Astrocyte (in vitro differentiated cells and primary cell): ENCODE data around the gene LRRC3. TPM values are rescaled to one million over a fixed set of nuclear protein-coding genes. Genes with fewer than 3 reads are reported as not detected.

Source experiments
- DNase-seq: peaks from one replicate; pipeline ENCODE4 v3.0.0-alpha.2; 2010; ENCODE audit warnings: low read depth
- FAIRE-seq: peaks from 2 replicates; lab custom pipeline; 2011; peaks lifted over from hg19 to GRCh38; lab: Jason Lieb, UNC
- H2AFZ ChIP-seq: 2 replicates; pipeline ENCODE4 v1.6.0; 2012; ENCODE audit warnings: low read depth, low read length, inconsistent platforms
- H3K27ac ChIP-seq: 2 replicates; pipeline ENCODE4 v1.5.1; 2011; ENCODE audit warnings: low read depth, low read length, inconsistent platforms
- H3K27me3 ChIP-seq: 2 replicates; pipeline ENCODE4 v1.6.0; 2011; ENCODE audit warnings: low read length, inconsistent platforms; ENCODE audit not compliant: insufficient read depth
- H3K36me3 ChIP-seq: 2 replicates; pipeline ENCODE4 v1.5.1; 2011; ENCODE audit warnings: low read length, inconsistent platforms; ENCODE audit not compliant: insufficient read depth
- H3K4me1 ChIP-seq: 2 replicates; pipeline ENCODE4 v1.5.1; 2011; ENCODE audit warnings: low read length, inconsistent platforms; ENCODE audit not compliant: insufficient read depth
- H3K4me2 ChIP-seq: 2 replicates; pipeline ENCODE4 v1.6.0; 2012; ENCODE audit warnings: low read length, inconsistent platforms
- H3K4me3 ChIP-seq: 2 replicates; pipeline ENCODE4 v1.5.1; 2011; ENCODE audit warnings: low read depth, mild to moderate bottlenecking, low read length, inconsistent platforms; ENCODE audit not compliant: insufficient read depth
- H3K79me2 ChIP-seq: 2 replicates; pipeline ENCODE4 v1.6.0; 2012; ENCODE audit warnings: mild to moderate bottlenecking, low read length, inconsistent platforms; ENCODE audit not compliant: insufficient read depth
- H3K9ac ChIP-seq: 2 replicates; pipeline ENCODE4 v1.6.0; 2012; ENCODE audit warnings: mild to moderate bottlenecking, low read length, inconsistent platforms
- H3K9me3 ChIP-seq: 2 replicates; pipeline ENCODE4 v1.5.1; 2012; ENCODE audit warnings: low read depth, mild to moderate bottlenecking, low read length, inconsistent platforms; ENCODE audit not compliant: insufficient read depth
- H4K20me1 ChIP-seq: 2 replicates; pipeline ENCODE4 v1.6.0; 2012; ENCODE audit warnings: low read length, inconsistent platforms; ENCODE audit not compliant: insufficient read depth
- H3K27ac Mint-ChIP-seq: one replicate; pipeline ENCODE4 v1.8.0; 2021; ENCODE audit warnings: mild to moderate bottlenecking, mixed read lengths; ENCODE audit not compliant: unreplicated experiment
- H3K27me3 Mint-ChIP-seq: one replicate; pipeline ENCODE4 v1.8.0; 2021; ENCODE audit warnings: low read depth, mixed read lengths; ENCODE audit not compliant: unreplicated experiment
- H3K36me3 Mint-ChIP-seq: one replicate; pipeline ENCODE4 v1.8.0; 2021; ENCODE audit warnings: low read depth, mixed read lengths; ENCODE audit not compliant: unreplicated experiment
- H3K4me1 Mint-ChIP-seq: one replicate; pipeline ENCODE4 v1.8.0; 2021; ENCODE audit warnings: low read depth, mixed read lengths; ENCODE audit not compliant: unreplicated experiment
- H3K4me3 Mint-ChIP-seq: one replicate; pipeline ENCODE4 v1.8.0; 2021; ENCODE audit warnings: mild to moderate bottlenecking, moderate library complexity, mixed read lengths; ENCODE audit not compliant: unreplicated experiment
- H3K9me3 Mint-ChIP-seq: one replicate; pipeline ENCODE4 v1.8.0; 2021; ENCODE audit warnings: mild to moderate bottlenecking, mixed read lengths; ENCODE audit not compliant: unreplicated experiment
- CTCF ChIP-seq: IDR thresholded peaks from 2 replicates; pipeline ENCODE4 v1.5.1; 2011; ENCODE audit warnings: low read depth, mild to moderate bottlenecking, inconsistent platforms, low read length, moderate library complexity; ENCODE audit not compliant: insufficient read depth
- EZH2 ChIP-seq: IDR thresholded peaks from 2 replicates; pipeline ENCODE4 v1.6.1; 2012; ENCODE audit warnings: mild to moderate bottlenecking, low read length, inconsistent platforms; ENCODE audit not compliant: insufficient read depth
- total RNA-seq: library from RNA; stranded (reverse); gene quantifications from 2 replicates; pipeline ENCODE4 v1.2.1, GENCODE V29; 2021

The LRRC3 gene
- total RNA-seq, 1 donor from 2014 or later: 5.2 TPM

GRCh38 chr21:44496564-44497550 is 41.5 kb downstream of the LRRC3 start:
- FAIRE-seq: no peak
- H3K36me3 Mint-ChIP-seq: peaks cover 7% of the 10 kb centered on the region
- TF ChIP-seq EZH2 (no peak), CTCF (no peak)
- DNase-seq: no peak
- peaks cover 15% of the 10 kb centered on the region for H3K9me3 ChIP-seq
- peaks cover 5% of the 10 kb centered on the region for H3K27me3 ChIP-seq
- no peak overlapping the region for H3K4me3 Mint-ChIP-seq
- H3K27me3 Mint-ChIP-seq: peaks cover 22% of the 10 kb centered on the region
- H3K4me1 Mint-ChIP-seq: no peaks in the 10 kb centered on the region
- no peaks in the 10 kb centered on the region for H3K4me1 ChIP-seq
- H3K27ac ChIP-seq: no peak overlapping the region
- no peaks in the 10 kb centered on the region for H3K36me3 ChIP-seq
- no peaks in the 10 kb centered on the region for H3K79me2 ChIP-seq
- no peak overlapping the region for H2AFZ ChIP-seq
- H3K27ac Mint-ChIP-seq: peak overlapping the region; percentile 23
- no peak overlapping the region for H3K4me2 ChIP-seq
- H3K9me3 Mint-ChIP-seq: peaks cover 26% of the 10 kb centered on the region
- no peaks in the 10 kb centered on the region for H4K20me1 ChIP-seq
- H3K9ac ChIP-seq: no peak overlapping the region
- H3K4me3 ChIP-seq: no peak overlapping the region

GRCh38 chr21:44497703-44498126 is 42.4 kb downstream of the LRRC3 start:
- Mint-ChIP-seq H3K27ac (peak overlapping the region; percentile 23), H3K4me1 (no peaks in the 10 kb centered on the region), H3K27me3 (peaks cover 29% of the 10 kb centered on the region), H3K4me3 (no peak overlapping the region), H3K9me3 (peaks cover 18% of the 10 kb centered on the region), H3K36me3 (peaks cover 3% of the 10 kb centered on the region)
- Histone ChIP-seq H3K9me3 (peaks cover 13% of the 10 kb centered on the region), H3K4me1 (no peaks in the 10 kb centered on the region), H3K79me2 (no peaks in the 10 kb centered on the region), H3K4me2 (no peak overlapping the region), H3K27ac (no peak overlapping the region), H3K9ac (no peak overlapping the region), H3K4me3 (no peak overlapping the region), H3K36me3 (no peaks in the 10 kb centered on the region), H3K27me3 (peaks cover 5% of the 10 kb centered on the region), H4K20me1 (no peaks in the 10 kb centered on the region), H2AFZ (no peak overlapping the region)
- FAIRE-seq (no peak), DNase-seq (no peak)
- TF ChIP-seq EZH2 (no peak), CTCF (no peak)
